Kidney capillary endothelial cell (primary cell): ENCODE results near the gene ENTPD3.
"Not testable (repeated sequence)": the region's sequence is repeated elsewhere in the genome, so short reads cannot be mapped to it uniquely, and the experiment has no call there.

Source experiments
- DNase-seq: peaks from one replicate; pipeline ENCODE4 v3.0.0-alpha.2; 2018; ENCODE audit warnings: low spot score

ENTPD3 gene

GRCh38 chr3:40461161-40461560, 74.2 kb downstream of the ENTPD3 start:
- DNase-seq = no peak

- DNase-seq = not testable (repeated sequence)
Observed at GRCh38 chr3:40462838-40463237, 75.9 kb downstream of the ENTPD3 start.

- DNase-seq = no peak
Observed at GRCh38 chr3:40463579-40463978, 76.6 kb downstream of the ENTPD3 start.

- DNase-seq = no peak
Observed at GRCh38 chr3:40464339-40465110, 77.5 kb downstream of the ENTPD3 start.

- no peak for DNase-seq
Observed at GRCh38 chr3:40465111-40465407, 78.1 kb downstream of the ENTPD3 start.

GRCh38 chr3:40465456-40465855, 78.5 kb downstream of the ENTPD3 start:
- no peak for DNase-seq

GRCh38 chr3:40468018-40468417, 81.0 kb downstream of the ENTPD3 start:
- DNase-seq = no peak

- DNase-seq = no peak
Observed at GRCh38 chr3:40470701-40471100, 83.7 kb downstream of the ENTPD3 start.

- peak; percentile 71 for DNase-seq
Observed at GRCh38 chr3:40476478-40477470, 89.8 kb downstream of the ENTPD3 start, which contains the start of gene ZNF619. ZNF619 (plus strand) TSS chr3:40477122; CDS start chr3:40477980, 858 bp downstream.

- peak; percentile 7 for DNase-seq
Observed at GRCh38 chr3:40477666-40478065, 90.7 kb downstream of the ENTPD3 start.
